K562 (cell line): ENCODE results near the gene SDHAF1. TPM values are rescaled to one million over a fixed set of nuclear protein-coding genes. Genes with fewer than 3 reads are reported as not detected.

ENCODE experiments used
- CHD4 ChIP-seq: fragments of 200-600 bp; sonication (generic); IDR thresholded peaks from 3 replicates; pipeline ENCODE4 v1.6.1; 2012; ENCODE audit warnings: low read depth, mild to moderate bottlenecking, mixed read lengths, low read length, inconsistent platforms; ENCODE audit not compliant: insufficient read depth, insufficient replicate concordance, poor library complexity, severe bottlenecking
- HMG20B ChIP-seq: fragments of 250-450 bp; sonication (Bioruptor Pico); IDR thresholded peaks from 2 replicates; pipeline ENCODE4 v1.5.0; 2021; ENCODE audit warnings: mild to moderate bottlenecking
- TAF9B ChIP-seq: fragments of 450-650 bp; IDR thresholded peaks from 2 replicates; pipeline ENCODE4 v1.6.1; 2018; ENCODE audit warnings: mild to moderate bottlenecking; ENCODE audit not compliant: partially characterized antibody
- TEAD4 ChIP-seq, 2 experiments: sonication (generic) in 1 of 2; formaldehyde crosslinking in 1 of 2; IDR thresholded peaks; 2 replicates each; pipeline versions ENCODE4 v1.6.1 to v1.8.0; 2012 to 2022; ENCODE audit warnings: borderline replicate concordance in 1 of 2, inconsistent platforms in 1 of 2, low read length in 1 of 2, mild to moderate bottlenecking in 1 of 2, missing genetic modification reagents in 1 of 2
- ZBTB8A ChIP-seq: fragments of 450-650 bp; IDR thresholded peaks from 2 replicates; pipeline ENCODE4 v1.6.1; 2018; ENCODE audit warnings: mild to moderate bottlenecking, moderate library complexity; ENCODE audit not compliant: partially characterized antibody
- polyA plus RNA-seq, 8 experiments: library from polyadenylated mRNA; depleted of rRNA in 4 of 8; stranded (reverse) in 5 of 8; unstranded in 3 of 8; fragments of >200 nt; fragmentation: Nextera tagmentation in 2 of 8; fragmentation: Illumina TruSeq in 1 of 8; extraction: Ambion mirVana in 2 of 8; extraction: Trizol in 1 of 8; gene quantifications; 2 replicates each; pipeline versions ENCODE4 v1.2.1 to v1.2.3, GENCODE V29; 2011 to 2014; ENCODE audit warnings: inconsistent platforms in 1 of 8, missing spikeins in 1 of 8
- total RNA-seq, 7 experiments: library from RNA; depleted of rRNA in 6 of 7; stranded (reverse); fragments of >200 nt in 6 of 7; fragmentation: Illumina TruSeq in 2 of 7; extraction: Trizol in 2 of 7; gene quantifications; 2 replicates each; pipeline versions ENCODE4 v1.2.1 to v1.2.3, GENCODE V29; 2011 to 2021; ENCODE audit warnings: low replicate concordance in 1 of 7
- TF ChIP-seq, protein P1 (sequence below): sonication (generic); formaldehyde crosslinking; IDR thresholded peaks from 2 replicates; pipeline ENCODE4 v1.8.1; 2023; ENCODE audit warnings: mild to moderate bottlenecking, missing genetic modification reagents
- TF ChIP-seq, protein P2 (sequence below), 2 experiments: fragments of 450-650 bp; IDR thresholded peaks; 2 replicates each; pipeline ENCODE4 v1.6.1; 2016
- TF ChIP-seq, protein P3 (sequence below): sonication (generic); formaldehyde crosslinking; IDR thresholded peaks from 2 replicates; pipeline ENCODE4 v1.8.1; 2023; ENCODE audit warnings: mild to moderate bottlenecking, missing genetic modification reagents
- TF ChIP-seq, protein P4 (sequence below): fragments of 250-450 bp; sonication (Bioruptor Pico); IDR thresholded peaks from 2 replicates; pipeline ENCODE4 v1.4.0; 2020; ENCODE audit warnings: mild to moderate bottlenecking, moderate library complexity
- TF ChIP-seq, protein P5 (sequence below): fragments of 450-650 bp; conservative IDR thresholded peaks from 2 replicates; pipeline ENCODE4 v1.6.1; 2016; ENCODE audit warnings: missing genetic modification characterization, low read depth, mild to moderate bottlenecking, control low read depth, missing compliant biosample characterization
- TF ChIP-seq, protein P6 (sequence below): sonication (generic); formaldehyde crosslinking; IDR thresholded peaks from 2 replicates; pipeline ENCODE4 v1.8.0; 2022; ENCODE audit warnings: mild to moderate bottlenecking, missing genetic modification reagents
- TF ChIP-seq, protein P7 (sequence below): IDR thresholded peaks from 2 replicates; pipeline ENCODE4 v1.6.1; 2011; ENCODE audit warnings: borderline replicate concordance, low read depth, mild to moderate bottlenecking, moderate library complexity, low read length; ENCODE audit not compliant: insufficient read depth, poor library complexity, severe bottlenecking

Gene SDHAF1
- total and polyA plus RNA-seq, 9 of the 15 experiments (the other 6 are each of a cell fraction or from before 2014, with no cell fraction given), result 0.42 to 55.7 (median 18.8) TPM

DNA sequence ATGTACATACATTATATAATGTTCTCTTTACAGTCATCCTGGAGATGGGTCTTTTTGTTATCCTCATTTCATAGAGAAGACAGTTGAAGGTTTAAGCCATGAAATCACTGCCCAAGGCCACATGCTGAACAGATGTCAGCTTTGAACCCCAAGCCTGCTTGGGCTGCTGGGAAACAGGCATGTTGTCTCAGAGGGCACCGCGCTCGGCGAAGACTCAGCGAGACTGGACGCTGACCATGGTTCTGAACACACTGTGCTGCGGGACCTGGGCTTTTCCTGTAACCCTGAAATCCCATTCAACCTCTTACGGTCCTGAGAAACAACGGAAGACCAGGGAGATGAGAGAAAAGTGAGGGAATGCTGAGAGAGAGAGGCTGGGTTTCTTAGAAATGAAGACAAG, 31.5 kb upstream of the SDHAF1 start (continued):
- TF ChIP-seq, protein P1, sequence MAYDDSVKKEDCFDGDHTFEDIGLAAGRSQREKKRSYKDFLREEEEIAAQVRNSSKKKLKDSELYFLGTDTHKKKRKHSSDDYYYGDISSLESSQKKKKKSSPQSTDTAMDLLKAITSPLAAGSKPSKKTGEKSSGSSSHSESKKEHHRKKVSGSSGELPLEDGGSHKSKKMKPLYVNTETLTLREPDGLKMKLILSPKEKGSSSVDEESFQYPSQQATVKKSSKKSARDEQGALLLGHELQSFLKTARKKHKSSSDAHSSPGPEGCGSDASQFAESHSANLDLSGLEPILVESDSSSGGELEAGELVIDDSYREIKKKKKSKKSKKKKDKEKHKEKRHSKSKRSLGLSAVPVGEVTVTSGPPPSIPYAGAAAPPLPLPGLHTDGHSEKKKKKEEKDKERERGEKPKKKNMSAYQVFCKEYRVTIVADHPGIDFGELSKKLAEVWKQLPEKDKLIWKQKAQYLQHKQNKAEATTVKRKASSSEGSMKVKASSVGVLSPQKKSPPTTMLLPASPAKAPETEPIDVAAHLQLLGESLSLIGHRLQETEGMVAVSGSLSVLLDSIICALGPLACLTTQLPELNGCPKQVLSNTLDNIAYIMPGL, result no peak
- TF ChIP-seq, protein P2, sequence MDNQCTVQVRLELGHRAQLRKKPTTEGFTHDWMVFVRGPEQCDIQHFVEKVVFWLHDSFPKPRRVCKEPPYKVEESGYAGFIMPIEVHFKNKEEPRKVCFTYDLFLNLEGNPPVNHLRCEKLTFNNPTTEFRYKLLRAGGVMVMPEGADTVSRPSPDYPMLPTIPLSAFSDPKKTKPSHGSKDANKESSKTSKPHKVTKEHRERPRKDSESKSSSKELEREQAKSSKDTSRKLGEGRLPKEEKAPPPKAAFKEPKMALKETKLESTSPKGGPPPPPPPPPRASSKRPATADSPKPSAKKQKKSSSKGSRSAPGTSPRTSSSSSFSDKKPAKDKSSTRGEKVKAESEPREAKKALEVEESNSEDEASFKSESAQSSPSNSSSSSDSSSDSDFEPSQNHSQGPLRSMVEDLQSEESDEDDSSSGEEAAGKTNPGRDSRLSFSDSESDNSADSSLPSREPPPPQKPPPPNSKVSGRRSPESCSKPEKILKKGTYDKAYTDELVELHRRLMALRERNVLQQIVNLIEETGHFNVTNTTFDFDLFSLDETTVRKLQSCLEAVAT (IDR thresholded peaks at IDR 0.05), result no peak
- TF ChIP-seq CHD4 (no peak), ZBTB8A (no peak), HMG20B (CRISPR knock-in tag) (no peak), TAF9B (no peak), TEAD4 (IDR thresholded peaks at IDR 0.05; ENCODE audit: low read length) (no peak), TEAD4 (CRISPR knock-in tag; IDR thresholded peaks at IDR 0.05; ENCODE audit: borderline replicate concordance) (no peak)
- TF ChIP-seq, protein P3, sequence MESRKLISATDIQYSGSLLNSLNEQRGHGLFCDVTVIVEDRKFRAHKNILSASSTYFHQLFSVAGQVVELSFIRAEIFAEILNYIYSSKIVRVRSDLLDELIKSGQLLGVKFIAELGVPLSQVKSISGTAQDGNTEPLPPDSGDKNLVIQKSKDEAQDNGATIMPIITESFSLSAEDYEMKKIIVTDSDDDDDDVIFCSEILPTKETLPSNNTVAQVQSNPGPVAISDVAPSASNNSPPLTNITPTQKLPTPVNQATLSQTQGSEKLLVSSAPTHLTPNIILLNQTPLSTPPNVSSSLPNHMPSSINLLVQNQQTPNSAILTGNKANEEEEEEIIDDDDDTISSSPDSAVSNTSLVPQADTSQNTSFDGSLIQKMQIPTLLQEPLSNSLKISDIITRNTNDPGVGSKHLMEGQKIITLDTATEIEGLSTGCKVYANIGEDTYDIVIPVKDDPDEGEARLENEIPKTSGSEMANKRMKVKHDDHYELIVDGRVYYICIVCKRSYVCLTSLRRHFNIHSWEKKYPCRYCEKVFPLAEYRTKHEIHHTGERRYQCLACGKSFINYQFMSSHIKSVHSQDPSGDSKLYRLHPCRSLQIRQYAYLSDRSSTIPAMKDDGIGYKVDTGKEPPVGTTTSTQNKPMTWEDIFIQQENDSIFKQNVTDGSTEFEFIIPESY (CRISPR knock-in tag), result 0 out of 2 replicates have a peak, but pooled peaks have one; percentile 20
- TF ChIP-seq, protein P4, sequence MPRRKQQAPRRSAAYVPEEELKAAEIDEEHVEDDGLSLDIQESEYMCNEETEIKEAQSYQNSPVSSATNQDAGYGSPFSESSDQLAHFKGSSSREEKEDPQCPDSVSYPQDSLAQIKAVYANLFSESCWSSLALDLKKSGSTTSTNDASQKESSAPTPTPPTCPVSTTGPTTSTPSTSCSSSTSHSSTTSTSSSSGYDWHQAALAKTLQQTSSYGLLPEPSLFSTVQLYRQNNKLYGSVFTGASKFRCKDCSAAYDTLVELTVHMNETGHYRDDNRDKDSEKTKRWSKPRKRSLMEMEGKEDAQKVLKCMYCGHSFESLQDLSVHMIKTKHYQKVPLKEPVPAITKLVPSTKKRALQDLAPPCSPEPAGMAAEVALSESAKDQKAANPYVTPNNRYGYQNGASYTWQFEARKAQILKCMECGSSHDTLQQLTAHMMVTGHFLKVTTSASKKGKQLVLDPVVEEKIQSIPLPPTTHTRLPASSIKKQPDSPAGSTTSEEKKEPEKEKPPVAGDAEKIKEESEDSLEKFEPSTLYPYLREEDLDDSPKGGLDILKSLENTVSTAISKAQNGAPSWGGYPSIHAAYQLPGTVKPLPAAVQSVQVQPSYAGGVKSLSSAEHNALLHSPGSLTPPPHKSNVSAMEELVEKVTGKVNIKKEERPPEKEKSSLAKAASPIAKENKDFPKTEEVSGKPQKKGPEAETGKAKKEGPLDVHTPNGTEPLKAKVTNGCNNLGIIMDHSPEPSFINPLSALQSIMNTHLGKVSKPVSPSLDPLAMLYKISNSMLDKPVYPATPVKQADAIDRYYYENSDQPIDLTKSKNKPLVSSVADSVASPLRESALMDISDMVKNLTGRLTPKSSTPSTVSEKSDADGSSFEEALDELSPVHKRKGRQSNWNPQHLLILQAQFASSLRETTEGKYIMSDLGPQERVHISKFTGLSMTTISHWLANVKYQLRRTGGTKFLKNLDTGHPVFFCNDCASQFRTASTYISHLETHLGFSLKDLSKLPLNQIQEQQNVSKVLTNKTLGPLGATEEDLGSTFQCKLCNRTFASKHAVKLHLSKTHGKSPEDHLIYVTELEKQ (CRISPR knock-in tag), result no peak
- TF ChIP-seq, protein P5, sequence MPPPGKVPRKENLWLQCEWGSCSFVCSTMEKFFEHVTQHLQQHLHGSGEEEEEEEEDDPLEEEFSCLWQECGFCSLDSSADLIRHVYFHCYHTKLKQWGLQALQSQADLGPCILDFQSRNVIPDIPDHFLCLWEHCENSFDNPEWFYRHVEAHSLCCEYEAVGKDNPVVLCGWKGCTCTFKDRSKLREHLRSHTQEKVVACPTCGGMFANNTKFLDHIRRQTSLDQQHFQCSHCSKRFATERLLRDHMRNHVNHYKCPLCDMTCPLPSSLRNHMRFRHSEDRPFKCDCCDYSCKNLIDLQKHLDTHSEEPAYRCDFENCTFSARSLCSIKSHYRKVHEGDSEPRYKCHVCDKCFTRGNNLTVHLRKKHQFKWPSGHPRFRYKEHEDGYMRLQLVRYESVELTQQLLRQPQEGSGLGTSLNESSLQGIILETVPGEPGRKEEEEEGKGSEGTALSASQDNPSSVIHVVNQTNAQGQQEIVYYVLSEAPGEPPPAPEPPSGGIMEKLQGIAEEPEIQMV (tag), result no peak
- TF ChIP-seq, protein P6, sequence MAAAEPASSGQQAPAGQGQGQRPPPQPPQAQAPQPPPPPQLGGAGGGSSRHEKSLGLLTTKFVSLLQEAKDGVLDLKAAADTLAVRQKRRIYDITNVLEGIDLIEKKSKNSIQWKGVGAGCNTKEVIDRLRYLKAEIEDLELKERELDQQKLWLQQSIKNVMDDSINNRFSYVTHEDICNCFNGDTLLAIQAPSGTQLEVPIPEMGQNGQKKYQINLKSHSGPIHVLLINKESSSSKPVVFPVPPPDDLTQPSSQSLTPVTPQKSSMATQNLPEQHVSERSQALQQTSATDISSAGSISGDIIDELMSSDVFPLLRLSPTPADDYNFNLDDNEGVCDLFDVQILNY, result no peak
- TF ChIP-seq, protein P7, sequence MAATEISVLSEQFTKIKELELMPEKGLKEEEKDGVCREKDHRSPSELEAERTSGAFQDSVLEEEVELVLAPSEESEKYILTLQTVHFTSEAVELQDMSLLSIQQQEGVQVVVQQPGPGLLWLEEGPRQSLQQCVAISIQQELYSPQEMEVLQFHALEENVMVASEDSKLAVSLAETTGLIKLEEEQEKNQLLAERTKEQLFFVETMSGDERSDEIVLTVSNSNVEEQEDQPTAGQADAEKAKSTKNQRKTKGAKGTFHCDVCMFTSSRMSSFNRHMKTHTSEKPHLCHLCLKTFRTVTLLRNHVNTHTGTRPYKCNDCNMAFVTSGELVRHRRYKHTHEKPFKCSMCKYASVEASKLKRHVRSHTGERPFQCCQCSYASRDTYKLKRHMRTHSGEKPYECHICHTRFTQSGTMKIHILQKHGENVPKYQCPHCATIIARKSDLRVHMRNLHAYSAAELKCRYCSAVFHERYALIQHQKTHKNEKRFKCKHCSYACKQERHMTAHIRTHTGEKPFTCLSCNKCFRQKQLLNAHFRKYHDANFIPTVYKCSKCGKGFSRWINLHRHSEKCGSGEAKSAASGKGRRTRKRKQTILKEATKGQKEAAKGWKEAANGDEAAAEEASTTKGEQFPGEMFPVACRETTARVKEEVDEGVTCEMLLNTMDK, result no peak
